Measurements from ENCODE around the gene KLHL26. TPM values are rescaled to one million over a fixed set of nuclear protein-coding genes. Genes with fewer than 3 reads are reported as not detected.

Gene KLHL26
- total and polyA plus RNA-seq, 2 of the 13 experiments (the other 11 are each of a cell fraction or from before 2014, with no cell fraction given): 1.5 to 1.7 TPM

DNA sequence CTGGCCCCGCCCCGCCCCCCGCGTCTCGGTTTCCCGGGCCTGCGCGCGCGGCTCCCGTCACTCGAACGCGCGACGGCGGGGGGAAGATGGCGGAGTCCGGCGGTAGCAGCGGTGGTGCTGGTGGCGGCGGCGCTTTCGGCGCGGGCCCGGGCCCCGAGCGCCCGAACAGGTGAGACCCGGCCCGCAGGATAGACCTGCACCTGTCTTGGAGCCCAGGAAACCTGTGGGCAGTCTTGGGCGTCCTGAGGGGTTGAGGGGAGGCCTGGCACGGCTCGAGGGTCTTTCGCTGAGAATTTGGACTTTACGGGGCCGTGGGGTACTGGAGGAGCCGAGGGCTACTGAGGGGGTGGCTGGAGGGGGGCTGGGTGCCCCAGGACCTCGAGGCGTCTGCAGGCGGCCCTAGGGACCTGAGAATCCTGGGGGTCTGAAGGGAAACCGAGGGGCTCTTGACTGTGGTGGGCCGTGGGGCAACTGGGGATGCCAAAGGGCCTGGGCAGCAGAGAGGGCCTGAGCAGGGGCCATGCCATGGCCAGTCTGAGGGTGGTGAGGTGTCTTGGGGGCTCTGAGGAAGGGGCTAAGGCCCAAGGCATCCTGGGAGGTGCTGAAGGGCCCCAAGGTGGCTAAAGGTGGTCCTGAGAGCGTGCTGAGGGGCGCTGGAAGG, at the start of gene KLHL26 (continued):
- no peak for TF ChIP-seq MAZ (IDR thresholded peaks at IDR 0.05; ENCODE audit: borderline replicate concordance, low read depth, low read length)
- TF ChIP-seq MAZ (CRISPR knock-in tag; IDR thresholded peaks at IDR 0.05; ENCODE audit: low read depth): peak; percentile 34; the same call in 1 of the 2 replicates
- peak; percentile 56; the same call in 1 of the 2 replicates for TF ChIP-seq SAP130 (CRISPR knock-in tag; IDR thresholded peaks at IDR 0.05; ENCODE audit: low read depth)
- TF ChIP-seq, protein P1, sequence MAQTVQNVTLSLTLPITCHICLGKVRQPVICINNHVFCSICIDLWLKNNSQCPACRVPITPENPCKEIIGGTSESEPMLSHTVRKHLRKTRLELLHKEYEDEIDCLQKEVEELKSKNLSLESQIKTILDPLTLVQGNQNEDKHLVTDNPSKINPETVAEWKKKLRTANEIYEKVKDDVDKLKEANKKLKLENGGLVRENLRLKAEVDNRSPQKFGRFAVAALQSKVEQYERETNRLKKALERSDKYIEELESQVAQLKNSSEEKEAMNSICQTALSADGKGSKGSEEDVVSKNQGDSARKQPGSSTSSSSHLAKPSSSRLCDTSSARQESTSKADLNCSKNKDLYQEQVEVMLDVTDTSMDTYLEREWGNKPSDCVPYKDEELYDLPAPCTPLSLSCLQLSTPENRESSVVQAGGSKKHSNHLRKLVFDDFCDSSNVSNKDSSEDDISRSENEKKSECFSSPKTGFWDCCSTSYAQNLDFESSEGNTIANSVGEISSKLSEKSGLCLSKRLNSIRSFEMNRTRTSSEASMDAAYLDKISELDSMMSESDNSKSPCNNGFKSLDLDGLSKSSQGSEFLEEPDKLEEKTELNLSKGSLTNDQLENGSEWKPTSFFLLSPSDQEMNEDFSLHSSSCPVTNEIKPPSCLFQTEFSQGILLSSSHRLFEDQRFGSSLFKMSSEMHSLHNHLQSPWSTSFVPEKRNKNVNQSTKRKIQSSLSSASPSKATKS (CRISPR knock-in tag; IDR thresholded peaks at IDR 0.05): no peak
- no peak for TF ChIP-seq ZNF670 (CRISPR knock-in tag; IDR thresholded peaks at IDR 0.05; ENCODE audit: borderline replicate concordance)
- TF ChIP-seq, protein P2, sequence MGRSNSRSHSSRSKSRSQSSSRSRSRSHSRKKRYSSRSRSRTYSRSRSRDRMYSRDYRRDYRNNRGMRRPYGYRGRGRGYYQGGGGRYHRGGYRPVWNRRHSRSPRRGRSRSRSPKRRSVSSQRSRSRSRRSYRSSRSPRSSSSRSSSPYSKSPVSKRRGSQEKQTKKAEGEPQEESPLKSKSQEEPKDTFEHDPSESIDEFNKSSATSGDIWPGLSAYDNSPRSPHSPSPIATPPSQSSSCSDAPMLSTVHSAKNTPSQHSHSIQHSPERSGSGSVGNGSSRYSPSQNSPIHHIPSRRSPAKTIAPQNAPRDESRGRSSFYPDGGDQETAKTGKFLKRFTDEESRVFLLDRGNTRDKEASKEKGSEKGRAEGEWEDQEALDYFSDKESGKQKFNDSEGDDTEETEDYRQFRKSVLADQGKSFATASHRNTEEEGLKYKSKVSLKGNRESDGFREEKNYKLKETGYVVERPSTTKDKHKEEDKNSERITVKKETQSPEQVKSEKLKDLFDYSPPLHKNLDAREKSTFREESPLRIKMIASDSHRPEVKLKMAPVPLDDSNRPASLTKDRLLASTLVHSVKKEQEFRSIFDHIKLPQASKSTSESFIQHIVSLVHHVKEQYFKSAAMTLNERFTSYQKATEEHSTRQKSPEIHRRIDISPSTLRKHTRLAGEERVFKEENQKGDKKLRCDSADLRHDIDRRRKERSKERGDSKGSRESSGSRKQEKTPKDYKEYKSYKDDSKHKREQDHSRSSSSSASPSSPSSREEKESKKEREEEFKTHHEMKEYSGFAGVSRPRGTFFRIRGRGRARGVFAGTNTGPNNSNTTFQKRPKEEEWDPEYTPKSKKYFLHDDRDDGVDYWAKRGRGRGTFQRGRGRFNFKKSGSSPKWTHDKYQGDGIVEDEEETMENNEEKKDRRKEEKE (IDR thresholded peaks at IDR 0.05): no peak
- no peak for TF ChIP-seq SETDB1 (CRISPR knock-in tag; IDR thresholded peaks at IDR 0.05; ENCODE audit: borderline replicate concordance)
- TF ChIP-seq, protein P3, sequence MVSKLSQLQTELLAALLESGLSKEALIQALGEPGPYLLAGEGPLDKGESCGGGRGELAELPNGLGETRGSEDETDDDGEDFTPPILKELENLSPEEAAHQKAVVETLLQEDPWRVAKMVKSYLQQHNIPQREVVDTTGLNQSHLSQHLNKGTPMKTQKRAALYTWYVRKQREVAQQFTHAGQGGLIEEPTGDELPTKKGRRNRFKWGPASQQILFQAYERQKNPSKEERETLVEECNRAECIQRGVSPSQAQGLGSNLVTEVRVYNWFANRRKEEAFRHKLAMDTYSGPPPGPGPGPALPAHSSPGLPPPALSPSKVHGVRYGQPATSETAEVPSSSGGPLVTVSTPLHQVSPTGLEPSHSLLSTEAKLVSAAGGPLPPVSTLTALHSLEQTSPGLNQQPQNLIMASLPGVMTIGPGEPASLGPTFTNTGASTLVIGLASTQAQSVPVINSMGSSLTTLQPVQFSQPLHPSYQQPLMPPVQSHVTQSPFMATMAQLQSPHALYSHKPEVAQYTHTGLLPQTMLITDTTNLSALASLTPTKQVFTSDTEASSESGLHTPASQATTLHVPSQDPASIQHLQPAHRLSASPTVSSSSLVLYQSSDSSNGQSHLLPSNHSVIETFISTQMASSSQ (IDR thresholded peaks at IDR 0.05; ENCODE audit: low read depth): no peak
- TF ChIP-seq, protein P3 (CRISPR knock-in tag; IDR thresholded peaks at IDR 0.05; ENCODE audit: borderline replicate concordance): no peak
- no peak for TF ChIP-seq FOXK1 (CRISPR knock-in tag; IDR thresholded peaks at IDR 0.05; ENCODE audit: borderline replicate concordance, low read depth)
- no peak for TF ChIP-seq CAMTA2 (CRISPR knock-in tag; IDR thresholded peaks at IDR 0.05; ENCODE audit: borderline replicate concordance)
- TF ChIP-seq U2AF1 (optimal IDR thresholded peaks at IDR 0.05; ENCODE audit: low read depth, low read length): no peak
- TF ChIP-seq NFYB (CRISPR knock-in tag; IDR thresholded peaks at IDR 0.05): no peak
- no peak for TF ChIP-seq NCOA1 (CRISPR knock-in tag; IDR thresholded peaks at IDR 0.05)
- TF ChIP-seq SKI (IDR thresholded peaks at IDR 0.05; ENCODE audit: partially characterized antibody): no peak
- no peak for TF ChIP-seq IRF2 (CRISPR knock-in tag; IDR thresholded peaks at IDR 0.05)
- TF ChIP-seq NFIB (CRISPR knock-in tag; IDR thresholded peaks at IDR 0.05; ENCODE audit: borderline replicate concordance): no peak
- no peak for TF ChIP-seq ZNF761 (CRISPR knock-in tag; conservative IDR thresholded peaks at IDR 0.05)
- TF ChIP-seq ZNF816 (CRISPR knock-in tag; IDR thresholded peaks at IDR 0.05; ENCODE audit: borderline replicate concordance): no peak
